ENCODE measurements around the gene NUTM2G.
"Not testable (repeated sequence)": the region's sequence is repeated elsewhere in the genome, so short reads cannot be mapped to it uniquely, and the experiment has no call there.

DNA sequence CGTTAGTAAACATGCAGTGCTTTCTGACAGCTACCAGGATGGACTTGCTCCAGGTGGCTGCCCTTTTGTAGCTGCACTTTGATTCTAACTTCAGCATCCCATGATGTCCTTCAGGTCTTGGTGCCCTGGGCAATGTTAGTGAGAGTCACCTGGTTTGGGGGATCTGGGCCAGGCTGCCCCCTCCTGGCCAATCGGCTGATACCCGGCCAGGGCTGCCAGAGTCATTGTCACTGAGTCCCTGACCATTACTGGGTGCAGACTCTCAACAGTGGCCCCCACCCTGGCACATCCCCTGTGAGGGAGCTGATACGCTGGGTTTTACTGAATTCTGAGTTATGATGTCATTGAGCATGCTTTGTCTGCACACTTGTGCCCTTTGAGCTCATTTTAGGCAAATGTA, 13.5 kb downstream of the NUTM2G start:
- TF ChIP-seq, protein P1, sequence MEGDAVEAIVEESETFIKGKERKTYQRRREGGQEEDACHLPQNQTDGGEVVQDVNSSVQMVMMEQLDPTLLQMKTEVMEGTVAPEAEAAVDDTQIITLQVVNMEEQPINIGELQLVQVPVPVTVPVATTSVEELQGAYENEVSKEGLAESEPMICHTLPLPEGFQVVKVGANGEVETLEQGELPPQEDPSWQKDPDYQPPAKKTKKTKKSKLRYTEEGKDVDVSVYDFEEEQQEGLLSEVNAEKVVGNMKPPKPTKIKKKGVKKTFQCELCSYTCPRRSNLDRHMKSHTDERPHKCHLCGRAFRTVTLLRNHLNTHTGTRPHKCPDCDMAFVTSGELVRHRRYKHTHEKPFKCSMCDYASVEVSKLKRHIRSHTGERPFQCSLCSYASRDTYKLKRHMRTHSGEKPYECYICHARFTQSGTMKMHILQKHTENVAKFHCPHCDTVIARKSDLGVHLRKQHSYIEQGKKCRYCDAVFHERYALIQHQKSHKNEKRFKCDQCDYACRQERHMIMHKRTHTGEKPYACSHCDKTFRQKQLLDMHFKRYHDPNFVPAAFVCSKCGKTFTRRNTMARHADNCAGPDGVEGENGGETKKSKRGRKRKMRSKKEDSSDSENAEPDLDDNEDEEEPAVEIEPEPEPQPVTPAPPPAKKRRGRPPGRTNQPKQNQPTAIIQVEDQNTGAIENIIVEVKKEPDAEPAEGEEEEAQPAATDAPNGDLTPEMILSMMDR (IDR thresholded peaks at IDR 0.05): not testable (repeated sequence)
- TF ChIP-seq POLR2A (IDR thresholded peaks at IDR 0.05): not testable (repeated sequence)

All from testis (tissue), 2 donors.